Measurements from ENCODE around the gene ARMC2. TPM values are rescaled to one million over a fixed set of nuclear protein-coding genes. Genes with fewer than 3 reads are reported as not detected.

The ARMC2 gene
- total and polyA plus RNA-seq, 2 of the 8 experiments (the other 6 are each of a cell fraction or from before 2014, with no cell fraction given), result 1.6 to 4.4 TPM

DNA sequence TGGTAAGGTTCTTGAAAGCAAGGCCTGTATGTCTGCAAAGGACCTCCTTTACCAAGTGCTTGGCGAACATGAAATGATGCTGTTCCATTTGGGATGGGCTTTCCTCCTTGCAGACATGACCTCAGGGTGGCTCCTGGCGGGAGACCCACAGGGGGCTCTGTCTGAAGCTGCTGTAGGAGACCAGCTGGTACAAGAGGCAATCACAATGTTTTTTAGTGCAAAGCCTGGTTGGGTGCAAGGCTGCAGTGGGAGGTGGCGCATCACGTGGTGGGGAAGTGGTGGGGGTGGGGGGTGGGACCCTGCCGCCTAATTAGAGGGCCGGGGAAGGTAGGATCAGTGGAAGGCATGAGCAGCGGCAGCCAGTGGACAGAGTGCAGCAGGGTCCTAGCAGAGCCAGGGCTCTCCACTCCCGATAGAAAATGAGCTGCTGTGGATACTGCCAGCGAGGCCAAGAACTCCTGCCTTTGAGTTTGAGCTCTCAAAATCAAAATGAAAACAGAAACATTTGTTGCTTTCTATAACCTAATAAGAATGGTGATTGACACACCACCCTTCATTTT, 9.1 kb upstream of the ARMC2 start (continued):
- TF ChIP-seq, protein P1, sequence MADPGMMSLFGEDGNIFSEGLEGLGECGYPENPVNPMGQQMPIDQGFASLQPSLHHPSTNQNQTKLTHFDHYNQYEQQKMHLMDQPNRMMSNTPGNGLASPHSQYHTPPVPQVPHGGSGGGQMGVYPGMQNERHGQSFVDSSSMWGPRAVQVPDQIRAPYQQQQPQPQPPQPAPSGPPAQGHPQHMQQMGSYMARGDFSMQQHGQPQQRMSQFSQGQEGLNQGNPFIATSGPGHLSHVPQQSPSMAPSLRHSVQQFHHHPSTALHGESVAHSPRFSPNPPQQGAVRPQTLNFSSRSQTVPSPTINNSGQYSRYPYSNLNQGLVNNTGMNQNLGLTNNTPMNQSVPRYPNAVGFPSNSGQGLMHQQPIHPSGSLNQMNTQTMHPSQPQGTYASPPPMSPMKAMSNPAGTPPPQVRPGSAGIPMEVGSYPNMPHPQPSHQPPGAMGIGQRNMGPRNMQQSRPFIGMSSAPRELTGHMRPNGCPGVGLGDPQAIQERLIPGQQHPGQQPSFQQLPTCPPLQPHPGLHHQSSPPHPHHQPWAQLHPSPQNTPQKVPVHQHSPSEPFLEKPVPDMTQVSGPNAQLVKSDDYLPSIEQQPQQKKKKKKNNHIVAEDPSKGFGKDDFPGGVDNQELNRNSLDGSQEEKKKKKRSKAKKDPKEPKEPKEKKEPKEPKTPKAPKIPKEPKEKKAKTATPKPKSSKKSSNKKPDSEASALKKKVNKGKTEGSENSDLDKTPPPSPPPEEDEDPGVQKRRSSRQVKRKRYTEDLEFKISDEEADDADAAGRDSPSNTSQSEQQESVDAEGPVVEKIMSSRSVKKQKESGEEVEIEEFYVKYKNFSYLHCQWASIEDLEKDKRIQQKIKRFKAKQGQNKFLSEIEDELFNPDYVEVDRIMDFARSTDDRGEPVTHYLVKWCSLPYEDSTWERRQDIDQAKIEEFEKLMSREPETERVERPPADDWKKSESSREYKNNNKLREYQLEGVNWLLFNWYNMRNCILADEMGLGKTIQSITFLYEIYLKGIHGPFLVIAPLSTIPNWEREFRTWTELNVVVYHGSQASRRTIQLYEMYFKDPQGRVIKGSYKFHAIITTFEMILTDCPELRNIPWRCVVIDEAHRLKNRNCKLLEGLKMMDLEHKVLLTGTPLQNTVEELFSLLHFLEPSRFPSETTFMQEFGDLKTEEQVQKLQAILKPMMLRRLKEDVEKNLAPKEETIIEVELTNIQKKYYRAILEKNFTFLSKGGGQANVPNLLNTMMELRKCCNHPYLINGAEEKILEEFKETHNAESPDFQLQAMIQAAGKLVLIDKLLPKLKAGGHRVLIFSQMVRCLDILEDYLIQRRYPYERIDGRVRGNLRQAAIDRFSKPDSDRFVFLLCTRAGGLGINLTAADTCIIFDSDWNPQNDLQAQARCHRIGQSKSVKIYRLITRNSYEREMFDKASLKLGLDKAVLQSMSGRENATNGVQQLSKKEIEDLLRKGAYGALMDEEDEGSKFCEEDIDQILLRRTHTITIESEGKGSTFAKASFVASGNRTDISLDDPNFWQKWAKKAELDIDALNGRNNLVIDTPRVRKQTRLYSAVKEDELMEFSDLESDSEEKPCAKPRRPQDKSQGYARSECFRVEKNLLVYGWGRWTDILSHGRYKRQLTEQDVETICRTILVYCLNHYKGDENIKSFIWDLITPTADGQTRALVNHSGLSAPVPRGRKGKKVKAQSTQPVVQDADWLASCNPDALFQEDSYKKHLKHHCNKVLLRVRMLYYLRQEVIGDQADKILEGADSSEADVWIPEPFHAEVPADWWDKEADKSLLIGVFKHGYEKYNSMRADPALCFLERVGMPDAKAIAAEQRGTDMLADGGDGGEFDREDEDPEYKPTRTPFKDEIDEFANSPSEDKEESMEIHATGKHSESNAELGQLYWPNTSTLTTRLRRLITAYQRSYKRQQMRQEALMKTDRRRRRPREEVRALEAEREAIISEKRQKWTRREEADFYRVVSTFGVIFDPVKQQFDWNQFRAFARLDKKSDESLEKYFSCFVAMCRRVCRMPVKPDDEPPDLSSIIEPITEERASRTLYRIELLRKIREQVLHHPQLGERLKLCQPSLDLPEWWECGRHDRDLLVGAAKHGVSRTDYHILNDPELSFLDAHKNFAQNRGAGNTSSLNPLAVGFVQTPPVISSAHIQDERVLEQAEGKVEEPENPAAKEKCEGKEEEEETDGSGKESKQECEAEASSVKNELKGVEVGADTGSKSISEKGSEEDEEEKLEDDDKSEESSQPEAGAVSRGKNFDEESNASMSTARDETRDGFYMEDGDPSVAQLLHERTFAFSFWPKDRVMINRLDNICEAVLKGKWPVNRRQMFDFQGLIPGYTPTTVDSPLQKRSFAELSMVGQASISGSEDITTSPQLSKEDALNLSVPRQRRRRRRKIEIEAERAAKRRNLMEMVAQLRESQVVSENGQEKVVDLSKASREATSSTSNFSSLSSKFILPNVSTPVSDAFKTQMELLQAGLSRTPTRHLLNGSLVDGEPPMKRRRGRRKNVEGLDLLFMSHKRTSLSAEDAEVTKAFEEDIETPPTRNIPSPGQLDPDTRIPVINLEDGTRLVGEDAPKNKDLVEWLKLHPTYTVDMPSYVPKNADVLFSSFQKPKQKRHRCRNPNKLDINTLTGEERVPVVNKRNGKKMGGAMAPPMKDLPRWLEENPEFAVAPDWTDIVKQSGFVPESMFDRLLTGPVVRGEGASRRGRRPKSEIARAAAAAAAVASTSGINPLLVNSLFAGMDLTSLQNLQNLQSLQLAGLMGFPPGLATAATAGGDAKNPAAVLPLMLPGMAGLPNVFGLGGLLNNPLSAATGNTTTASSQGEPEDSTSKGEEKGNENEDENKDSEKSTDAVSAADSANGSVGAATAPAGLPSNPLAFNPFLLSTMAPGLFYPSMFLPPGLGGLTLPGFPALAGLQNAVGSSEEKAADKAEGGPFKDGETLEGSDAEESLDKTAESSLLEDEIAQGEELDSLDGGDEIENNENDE (IDR thresholded peaks at IDR 0.05; ENCODE audit: insufficient replicate concordance, low read length), result no peak
- TF ChIP-seq CHD2 (IDR thresholded peaks at IDR 0.05; ENCODE audit: low read length), result no peak
- TF ChIP-seq ASH2L (IDR thresholded peaks at IDR 0.05; ENCODE audit: low read length), result no peak
- TF ChIP-seq, protein P2, sequence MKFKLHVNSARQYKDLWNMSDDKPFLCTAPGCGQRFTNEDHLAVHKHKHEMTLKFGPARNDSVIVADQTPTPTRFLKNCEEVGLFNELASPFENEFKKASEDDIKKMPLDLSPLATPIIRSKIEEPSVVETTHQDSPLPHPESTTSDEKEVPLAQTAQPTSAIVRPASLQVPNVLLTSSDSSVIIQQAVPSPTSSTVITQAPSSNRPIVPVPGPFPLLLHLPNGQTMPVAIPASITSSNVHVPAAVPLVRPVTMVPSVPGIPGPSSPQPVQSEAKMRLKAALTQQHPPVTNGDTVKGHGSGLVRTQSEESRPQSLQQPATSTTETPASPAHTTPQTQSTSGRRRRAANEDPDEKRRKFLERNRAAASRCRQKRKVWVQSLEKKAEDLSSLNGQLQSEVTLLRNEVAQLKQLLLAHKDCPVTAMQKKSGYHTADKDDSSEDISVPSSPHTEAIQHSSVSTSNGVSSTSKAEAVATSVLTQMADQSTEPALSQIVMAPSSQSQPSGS (IDR thresholded peaks at IDR 0.05; ENCODE audit: low read length), result no peak
- TF ChIP-seq FOSL1 (IDR thresholded peaks at IDR 0.05; ENCODE audit: insufficient read depth, low read depth, low read length), result no peak

Measured in H1 (cell line).